ENCODE measurements around the gene TMEM186.

- TF ChIP-seq POLR2A (IDR thresholded peaks at IDR 0.05) (no peak), CTCF (IDR thresholded peaks at IDR 0.05) (no peak)
These were observed 723 bp downstream of the TMEM186 start for GRCh38 chr16:8796469-8797363.
